GM20431 (cell line): ENCODE measurements around the gene LYPD3.

Experiments used
- in situ Hi-C: fragments of 300-500 bp; cut with MseI, MboI; formaldehyde crosslinking; loops from one replicate; pipeline ENCODE4 v1.15.0; 2020; ENCODE audit warnings: low sequenced_read_pairs; ENCODE audit not compliant: unreplicated experiment

LYPD3 gene

DNA sequence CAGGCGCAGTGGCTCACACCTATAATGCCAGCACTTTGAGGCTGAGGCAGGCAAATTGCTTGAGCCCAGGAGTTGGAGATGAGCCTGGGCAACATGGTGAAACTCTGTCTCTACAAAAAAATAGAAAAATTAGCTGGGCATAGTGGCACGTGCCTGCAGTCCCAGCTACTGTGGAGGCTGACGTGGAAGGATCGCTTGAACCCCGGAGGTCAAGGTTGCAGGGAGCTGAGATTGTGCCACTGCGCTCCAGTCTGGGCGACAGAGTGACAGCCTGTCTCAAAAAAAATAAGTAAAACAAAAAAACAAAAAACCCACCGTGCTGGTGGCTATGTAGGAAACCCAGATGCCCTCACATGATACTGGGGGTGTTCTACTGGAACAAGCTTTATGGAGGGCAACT lies 22.8 kb upstream of the LYPD3 start:
- in situ Hi-C loops = no loop called here

DNA sequence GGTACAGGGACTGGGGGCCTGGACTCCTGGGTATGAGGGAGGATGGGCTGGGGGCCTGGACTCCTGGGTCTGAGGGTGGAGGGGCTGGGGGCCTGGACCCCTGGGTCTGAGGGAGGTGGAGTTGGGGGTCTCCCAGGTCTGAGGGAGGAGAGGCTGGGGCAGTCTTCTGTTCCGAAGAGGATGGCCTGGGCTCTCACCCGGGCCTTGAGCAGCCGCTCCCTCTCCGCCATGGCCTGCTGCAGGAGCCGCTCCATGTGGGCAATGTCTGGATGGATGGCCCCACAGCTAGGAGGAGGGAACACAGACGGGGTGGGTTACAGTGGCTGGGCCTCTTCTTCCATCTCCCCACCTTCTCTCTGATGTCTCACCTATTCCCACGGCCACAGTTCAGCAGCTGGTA lies 21.0 kb upstream of the LYPD3 start:
- in situ Hi-C loops = no loop called here

DNA sequence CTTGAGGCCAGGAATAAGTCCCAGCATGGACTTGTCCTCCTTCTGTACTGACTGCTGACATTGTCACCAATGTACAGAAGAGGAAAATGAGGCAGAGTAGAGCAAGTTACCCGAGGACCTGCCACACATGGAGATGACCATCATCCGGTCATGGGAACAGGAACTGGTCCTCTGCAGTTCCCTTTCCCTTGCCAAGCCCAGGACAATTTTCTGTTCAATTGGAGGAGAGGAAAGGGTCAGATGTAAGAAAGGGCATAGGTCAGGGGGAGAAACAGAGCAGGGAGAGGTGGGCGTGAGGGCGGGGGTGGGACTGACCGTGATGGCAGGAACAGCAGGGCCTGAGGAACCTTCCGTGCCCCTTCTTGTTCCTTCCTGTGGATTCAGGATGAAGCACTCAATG lies 20.5 kb upstream of the LYPD3 start:
- in situ Hi-C loops = no loop called here

DNA sequence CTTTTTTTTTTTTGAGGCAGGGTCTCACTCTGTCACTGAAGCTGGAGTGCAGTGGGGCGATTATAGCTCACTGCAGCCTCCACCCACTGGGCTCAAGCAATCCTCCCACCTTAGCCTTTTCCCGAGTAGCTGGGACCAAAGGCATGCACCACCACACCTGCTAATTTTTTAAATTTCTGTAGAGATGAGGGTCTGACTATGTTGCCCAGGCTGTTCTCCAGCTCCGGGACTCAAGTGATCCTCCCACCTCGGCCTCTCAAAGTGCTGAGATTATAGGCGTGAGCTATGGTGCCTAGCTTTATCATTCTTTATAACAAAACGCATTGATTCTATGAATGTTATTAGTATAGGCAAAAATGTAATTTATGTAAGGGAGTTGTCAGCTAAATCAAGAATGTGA lies 17.9 kb upstream of the LYPD3 start:
- in situ Hi-C loops = no loop called here

DNA sequence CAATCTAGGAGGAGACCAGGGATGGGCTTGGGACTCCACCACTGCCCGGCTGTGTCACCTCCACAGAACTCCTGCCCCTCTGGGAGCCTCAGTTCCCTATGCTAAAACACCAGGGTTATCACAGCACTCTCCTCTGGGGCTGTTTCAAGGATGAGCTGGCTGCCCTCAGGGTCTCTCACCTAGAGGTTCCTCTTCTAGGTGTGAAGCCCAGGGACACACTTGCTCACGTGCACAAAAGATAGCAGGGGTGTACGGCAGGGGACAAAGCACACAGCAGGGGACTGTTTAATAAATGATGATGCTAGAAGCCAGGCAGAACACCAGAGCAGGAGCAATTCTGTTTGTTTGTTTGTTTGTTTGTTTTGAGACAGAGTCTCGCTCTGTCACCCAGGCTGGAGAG lies 16.8 kb upstream of the LYPD3 start:
- in situ Hi-C loops = no loop called here

DNA sequence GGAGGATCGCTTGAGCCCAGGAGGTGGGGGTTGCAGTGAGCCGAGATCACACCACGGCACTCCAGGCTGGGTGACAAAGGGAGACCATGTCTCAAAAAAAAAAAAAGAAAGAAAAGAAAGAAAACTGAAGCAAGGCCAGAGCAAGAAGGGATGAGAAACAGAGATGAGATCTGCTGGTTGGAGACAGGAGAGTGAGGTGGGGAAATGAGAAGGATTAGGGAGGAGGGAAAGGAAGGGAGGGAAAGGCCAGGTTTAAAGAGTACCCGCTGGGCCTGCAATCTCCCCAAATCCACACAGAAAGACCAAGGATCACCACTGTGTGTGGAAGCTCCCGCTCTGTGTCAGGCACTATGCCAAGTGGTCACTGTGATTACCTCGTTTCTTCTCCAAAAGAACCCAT lies 16.3 kb upstream of the LYPD3 start:
- in situ Hi-C loops = no loop called here

DNA sequence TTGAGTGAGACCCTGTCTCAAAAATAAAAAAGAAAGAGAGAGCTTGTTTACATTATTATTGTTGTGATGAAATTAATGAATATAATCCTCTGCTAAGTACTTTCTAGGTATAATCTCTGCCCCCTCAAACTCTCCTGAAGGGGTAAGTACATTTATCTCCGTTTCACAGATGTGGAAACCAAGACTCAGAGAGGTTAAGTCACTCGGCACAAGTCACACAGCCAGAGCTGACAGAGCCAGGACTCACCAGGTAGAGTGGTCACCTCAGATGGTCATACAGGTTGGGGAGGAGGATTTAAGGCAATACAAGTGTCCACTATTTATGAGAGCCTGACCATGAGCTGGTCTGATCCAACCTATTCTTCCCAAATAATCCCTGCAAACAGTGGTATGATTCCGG lies 15.2 kb upstream of the LYPD3 start:
- in situ Hi-C loops = no loop called here

DNA sequence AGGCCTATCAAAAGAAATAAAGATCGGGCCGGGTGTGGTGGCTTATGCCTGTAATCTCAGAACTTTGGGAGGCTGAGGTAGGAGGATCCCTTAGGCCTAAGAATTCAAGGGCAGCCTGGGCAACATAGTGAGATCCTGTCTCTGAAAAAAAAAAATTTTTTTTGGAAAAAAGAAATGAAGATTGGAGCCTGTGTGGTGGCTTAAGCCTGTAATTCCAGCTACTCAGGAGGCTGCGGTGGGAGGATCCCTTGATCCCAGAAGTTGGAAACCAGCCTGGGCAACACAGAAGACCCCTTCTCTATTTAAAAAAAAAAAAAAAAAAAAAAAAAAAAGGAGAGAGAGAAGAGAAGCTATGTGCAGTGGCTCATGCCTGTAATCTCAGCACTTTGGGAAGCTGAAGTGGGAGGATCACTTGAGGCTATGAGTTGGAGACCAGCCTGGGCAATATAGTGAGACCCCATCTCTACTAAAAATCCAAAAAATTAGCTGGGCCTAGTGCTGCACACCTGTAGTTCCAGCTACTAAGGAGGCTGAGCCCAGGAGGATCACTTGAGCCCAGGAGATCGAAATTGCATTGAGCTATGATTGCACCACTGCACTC lies 14.7 kb upstream of the LYPD3 start:
- in situ Hi-C loops = no loop called here

DNA sequence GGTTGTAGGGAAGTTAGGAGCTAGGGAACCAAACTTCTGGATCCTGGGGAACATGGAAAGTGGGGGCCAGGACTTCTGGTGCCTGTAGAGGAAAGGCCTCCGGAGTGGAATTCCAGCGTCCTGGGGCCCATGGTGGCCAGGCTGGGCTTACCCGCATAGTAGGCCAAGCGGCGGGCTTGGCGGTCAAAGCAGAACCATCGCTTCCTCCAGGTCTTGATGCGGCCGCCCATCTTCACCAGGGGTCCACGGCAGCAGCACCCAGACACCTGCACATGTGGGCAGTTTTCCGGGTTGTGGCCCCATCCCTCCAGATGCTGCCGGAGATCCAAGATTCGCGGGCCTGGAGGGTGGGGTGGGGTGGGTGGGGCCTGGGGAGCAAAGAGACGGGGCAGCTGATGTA lies 13.8 kb upstream of the LYPD3 start:
- in situ Hi-C loops = no loop called here

DNA sequence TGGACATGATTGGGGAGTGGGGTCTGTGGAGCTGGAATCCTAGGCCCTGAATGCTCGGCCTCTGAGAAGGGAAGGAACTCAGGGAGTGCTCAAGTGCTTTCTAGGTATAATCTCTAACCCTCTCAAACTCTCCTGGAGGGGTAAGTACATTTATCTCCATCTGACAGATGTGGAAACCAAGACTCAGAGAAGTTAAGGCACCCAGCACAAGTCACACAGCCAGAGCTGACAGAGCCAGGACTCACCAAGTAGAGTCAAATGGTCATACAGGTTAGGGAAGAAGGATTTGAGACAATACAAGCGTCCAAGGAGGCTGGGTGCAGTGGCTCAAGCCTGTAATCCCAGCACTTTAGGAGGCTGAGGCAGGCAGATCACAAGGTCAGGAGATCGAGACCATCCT lies 12.9 kb upstream of the LYPD3 start:
- in situ Hi-C loops = no loop called here

DNA sequence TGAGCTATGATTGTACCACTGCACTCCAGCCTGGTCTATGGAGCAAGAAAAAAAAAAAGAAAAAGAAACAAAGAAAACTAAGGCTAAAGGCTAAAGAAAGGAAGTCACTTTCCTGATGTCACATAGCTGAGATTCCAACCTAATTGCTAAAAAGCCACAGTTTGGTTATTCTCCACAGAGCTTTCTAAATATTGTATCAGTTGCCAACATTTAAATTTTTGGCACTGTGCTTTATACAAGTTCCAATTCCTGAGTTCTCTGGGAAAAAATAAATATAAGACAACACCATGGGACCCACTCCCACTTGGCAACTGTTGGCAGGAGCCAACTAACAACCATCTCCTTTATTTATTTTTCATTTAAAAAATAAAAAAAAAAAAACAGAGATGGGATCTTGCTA lies 11.2 kb upstream of the LYPD3 start:
- in situ Hi-C loops = no loop called here

DNA sequence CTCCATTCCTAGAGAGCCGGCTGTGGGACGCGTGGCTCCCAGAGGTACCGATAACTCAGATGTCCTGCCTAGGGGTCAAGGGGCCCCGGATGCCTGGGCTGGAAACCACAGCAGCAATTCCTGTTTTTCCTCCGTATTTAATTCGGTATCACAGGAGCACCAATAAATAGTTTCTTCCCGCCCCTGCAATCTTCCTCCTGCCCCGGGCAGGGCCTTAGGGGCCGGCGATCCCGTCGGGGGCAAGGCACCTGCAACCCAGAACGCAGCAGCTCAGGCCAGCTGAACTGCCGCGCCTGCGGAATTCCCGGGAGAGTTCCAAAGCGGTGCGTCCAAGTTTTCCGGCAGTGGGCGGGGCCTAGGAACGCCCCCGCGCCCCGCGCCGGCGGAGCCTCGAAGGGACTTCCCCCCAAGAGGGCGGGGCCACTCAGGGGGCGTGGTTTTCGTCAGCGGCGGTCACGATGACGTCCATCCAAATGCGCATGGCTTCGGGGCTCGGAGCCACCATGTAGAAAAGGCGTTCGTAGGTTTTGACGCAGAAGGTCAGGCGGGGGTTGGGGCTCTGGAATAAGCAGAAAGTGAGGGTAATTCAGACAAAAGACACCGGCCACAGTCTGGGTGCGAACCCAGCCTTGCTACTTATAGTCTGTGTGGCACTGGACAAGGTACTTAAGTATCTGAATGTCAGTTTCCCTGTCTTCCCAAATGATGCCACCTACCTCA lies 9.7 kb upstream of the LYPD3 start:
- in situ Hi-C loops = no loop called here

DNA sequence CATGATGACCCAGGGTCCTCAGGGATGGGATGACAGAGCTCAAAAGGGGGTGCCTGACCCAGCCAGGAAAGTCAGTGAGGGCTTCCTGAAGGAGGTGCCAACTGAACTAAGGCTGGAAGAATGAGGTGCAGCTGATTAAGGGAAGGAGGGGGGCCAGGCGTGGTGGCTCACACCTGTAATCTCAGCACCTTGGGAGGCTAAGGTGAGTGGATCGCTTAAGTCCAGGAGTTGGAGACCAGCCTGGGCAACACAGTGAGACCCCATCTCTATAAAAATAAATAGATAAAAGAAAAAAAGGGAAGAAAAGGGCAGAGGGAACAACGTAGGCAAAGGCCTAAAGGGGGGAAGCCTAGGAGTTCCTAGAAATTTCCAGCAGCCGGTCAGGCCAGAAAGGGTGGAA lies 9.1 kb upstream of the LYPD3 start:
- in situ Hi-C loops = no loop called here

DNA sequence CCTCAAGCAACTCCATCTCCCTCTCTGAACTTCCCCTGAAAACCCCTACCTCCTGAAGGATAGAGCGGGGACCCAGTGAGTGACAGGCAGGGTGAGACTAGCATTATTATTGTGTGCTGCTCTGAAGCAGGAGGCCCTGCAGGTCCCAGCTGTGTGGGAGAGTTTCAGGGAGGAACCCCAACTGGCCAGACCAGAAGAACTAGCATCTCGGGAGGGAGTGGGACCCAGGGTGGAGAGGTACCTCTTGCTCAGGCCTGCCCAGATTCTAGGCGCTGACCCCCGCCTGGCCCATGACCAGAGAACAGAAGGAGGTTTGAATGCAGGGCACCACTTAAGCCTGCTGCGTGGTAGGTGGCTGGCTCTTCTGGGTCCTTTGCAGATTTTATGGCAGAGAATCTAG lies 5.7 kb upstream of the LYPD3 start:
- in situ Hi-C loops = no loop called here

DNA sequence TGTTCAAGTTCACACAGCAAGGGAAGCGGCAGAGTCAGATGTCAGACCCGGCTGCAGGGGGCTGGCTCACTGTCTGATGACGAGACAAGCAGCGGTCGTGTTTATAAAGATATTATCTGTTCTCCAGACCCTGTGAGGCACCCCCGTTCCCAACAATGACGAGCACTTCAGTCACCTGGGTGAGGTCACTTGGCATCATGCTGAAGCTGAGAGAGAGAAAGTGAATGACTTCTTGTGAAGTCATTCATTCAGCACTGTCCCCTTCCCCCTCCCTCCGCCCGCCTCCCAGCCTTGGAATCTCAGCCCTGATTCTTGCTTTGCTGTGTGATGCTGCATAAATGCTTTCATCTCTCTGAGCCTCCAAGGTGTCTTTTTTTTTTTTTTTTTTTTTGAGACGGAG lies 4.9 kb upstream of the LYPD3 start:
- in situ Hi-C loops = no loop called here

DNA sequence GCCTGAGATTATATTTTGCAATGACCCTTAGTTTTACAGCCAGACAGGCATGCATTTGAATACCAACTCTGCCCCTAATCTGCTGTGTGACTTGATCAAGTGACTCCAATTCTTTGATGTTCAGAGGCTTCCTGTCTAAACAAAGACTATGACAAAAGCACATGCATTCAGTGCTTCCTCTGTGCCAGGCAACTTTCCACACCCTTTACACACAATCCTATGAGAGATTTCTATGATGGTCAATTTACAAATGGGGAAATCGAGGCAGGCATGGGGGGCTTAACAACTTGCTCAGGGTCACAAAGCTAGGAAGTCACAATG lies 3.7 kb upstream of the LYPD3 start:
- in situ Hi-C loops = no loop called here

DNA sequence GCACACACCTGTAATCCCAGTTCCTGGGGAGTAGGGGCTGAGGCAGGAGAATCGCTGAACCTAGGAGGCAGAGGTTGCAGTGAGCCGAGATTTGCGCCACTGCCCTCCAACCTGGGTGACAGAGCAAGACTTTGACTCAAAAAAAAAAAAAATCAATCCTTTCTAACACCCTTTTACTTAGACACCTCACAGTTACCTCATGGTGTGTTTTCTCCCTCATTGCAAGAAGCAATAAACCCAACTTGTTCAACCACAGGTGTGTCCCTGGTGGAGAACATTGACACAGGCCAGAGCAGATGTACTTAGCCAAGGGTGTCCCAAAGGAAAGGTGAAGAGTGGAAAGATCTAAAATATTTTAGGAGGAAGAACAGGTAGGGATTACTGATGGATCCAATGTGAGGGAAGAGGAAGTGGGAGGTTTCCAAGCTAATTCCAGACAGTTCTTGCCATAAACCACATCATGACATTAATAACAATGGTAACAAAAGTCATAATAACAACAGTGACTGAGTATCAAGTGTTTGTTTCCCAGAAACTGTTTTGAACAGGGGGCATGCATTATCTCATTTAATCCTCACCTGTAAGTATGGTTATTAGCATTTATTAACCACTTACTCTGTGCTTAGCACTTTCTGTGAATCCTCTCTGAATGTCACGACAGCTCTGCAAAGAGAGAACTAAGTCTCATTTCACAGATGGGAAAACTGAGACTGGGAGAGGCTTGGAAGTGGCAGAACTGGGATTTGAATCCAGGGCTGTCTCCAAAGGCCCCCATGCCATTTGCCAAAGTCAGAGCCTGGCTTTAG lies 3.1 kb upstream of the LYPD3 start:
- in situ Hi-C loops = no loop called here

DNA sequence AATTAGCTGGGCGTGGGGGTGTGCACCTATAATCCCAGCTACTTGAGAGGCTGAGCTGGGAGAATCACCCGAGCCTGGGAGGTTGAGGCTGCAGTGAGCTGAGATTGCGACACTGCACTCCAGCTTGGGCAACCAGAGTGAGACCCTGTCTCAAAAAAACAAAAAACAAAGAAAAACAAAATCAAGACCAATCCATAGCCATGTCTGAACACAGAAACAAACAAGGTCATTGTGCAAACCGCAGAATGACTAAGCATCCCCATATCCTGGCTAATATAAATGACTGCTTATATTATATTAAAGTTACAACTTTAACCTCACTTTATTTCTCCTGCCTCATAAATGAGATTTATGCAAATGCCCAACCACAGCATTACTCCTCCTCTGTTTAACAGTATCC lies 2.3 kb upstream of the LYPD3 start:
- in situ Hi-C loops = no loop called here

DNA sequence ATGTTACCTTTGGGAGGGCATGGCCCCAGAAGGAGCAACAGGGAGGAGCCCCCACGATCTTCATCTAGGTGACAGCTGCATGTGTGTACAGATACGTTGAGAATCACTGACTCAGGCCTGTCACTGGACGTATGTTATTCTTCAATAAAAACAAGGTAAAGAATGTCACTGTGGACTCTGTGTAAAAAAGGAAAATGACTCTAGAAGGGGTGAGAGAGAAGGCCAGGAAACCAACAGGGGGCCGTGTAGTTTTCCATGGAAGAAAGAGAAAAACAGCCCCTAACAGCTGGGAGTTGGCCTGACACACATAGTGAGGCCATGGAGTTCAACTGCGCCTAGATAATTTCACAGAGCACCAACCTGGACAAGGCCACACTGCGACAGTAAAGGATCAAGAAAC lies 1.9 kb upstream of the LYPD3 start:
- in situ Hi-C loops = no loop called here

DNA sequence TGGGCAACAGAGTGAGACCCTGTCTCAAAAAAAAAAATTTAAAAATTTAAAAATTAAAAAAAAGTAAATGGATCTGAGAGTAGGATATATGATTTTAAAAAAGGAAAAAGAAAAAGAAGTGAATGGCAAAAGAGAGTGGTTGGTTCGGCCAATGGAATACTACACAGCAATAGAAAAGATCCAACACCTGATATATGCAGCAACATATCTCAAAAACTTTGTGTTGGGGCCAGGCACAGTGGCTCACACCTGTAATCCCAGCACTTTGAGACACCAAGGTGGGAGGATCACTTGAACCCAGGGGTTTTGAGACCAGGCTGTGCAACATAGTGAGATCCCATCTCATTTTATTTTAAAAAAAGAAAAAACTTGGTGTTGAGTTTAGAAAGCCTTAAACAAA lies 1.4 kb upstream of the LYPD3 start:
- in situ Hi-C loops = no loop called here

DNA sequence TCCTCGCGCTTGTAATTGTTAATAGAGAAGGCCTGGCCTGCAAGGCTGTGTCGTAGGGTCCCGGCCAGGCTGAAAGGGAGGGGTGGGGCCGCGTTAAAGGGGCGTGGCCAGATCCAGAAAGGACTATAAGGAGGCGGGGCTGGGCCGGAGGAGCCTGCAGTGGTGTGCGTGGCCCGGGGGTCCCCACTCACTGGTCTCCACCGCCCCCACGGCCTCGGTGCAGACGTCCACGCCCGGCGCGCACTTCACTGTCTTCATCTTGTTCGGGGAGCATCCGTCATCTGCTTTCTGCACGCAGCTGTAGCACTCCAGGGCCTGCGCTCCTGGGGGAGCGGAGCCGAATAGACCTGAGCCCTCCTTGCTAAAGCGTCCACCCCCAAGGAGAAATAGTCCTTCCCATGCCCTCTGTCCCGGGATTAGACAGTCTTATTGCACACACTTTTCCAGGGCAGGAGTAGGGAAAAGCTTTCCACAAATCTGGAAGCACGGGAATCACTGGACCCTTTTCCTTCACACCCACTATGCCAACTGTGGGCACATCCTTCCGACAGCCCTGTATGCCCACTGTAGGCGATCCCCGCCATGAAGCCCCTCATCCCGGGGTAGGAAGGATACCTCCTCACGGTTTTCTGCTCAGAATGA lies 1.2 kb downstream of the LYPD3 start:
- in situ Hi-C loops = no loop called here
